NCI-H2107 treated with DMSO at 0.1 percent for 48 hours (cell line): ENCODE measurements around the gene RYR2.
"Not testable (repeated sequence)": the region's sequence is repeated elsewhere in the genome, so short reads cannot be mapped to it uniquely, and the experiment has no call there.

ENCODE experiments used
- DNase-seq: peaks from one replicate; lab custom pipeline; 2025; ENCODE audit not compliant: unreplicated experiment; lab: John Stamatoyannopoulos, UW

RYR2 gene

DNA sequence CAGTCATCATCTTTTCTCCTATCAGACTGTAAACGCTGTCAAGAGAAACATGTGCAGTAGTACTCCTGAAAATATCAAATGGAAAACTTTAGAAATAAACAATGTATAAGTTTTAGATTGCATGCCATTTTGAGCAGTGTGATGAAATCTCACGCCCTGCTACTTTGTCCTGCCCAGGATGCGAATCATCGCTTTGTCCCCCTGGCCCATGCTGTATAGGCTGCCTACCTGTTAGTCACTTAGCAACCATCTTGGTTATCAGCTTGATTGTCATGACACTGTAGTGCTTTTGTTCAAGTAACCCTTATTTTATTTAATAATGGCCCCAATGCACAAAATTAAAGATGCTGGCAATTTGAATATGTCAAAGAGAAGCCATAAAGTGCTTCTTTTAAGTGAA lies 485.8 kb downstream of the RYR2 start:
- no peak for DNase-seq

DNA sequence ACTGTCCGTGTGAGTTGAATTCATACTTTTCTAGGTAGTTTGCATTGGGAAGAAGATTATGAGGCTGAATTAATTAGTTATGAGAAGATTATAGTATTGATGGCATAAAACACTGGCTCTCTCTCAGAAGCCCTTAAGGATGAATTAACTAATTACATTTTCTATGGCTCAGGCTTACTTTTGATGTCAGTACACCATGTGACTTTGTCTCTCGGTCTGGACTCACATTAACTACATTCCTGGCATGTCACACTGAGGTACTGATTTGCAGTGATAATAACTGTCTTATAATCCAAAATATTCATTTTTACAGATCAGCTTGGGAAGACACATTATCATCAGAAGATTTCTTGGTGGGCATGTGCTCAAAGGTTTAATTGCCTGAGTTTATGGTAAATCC lies 486.6 kb downstream of the RYR2 start:
- DNase-seq, result no peak

DNA sequence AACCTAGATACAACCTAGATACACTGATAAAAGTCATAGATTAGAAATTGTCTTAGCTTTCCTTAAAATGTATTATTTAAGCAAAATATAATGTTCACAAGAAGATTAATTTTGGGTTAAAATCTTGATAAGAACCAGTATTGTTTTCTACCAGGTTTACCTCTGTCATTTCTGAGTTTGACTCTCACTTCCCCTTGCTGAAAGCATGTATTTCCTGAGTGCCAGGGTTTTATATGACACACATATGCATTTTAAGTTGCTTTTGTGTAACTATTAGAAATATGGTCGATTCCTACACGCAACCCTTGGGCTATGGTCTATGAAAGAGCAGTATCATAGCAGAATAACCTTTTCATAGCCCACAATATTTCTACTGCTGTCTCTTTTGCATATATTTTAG lies 497.1 kb downstream of the RYR2 start:
- no peak for DNase-seq

- DNase-seq, result no peak
Measured at GRCh38 chr1:237542525-237543418, 500.8 kb downstream of the RYR2 start.

DNA sequence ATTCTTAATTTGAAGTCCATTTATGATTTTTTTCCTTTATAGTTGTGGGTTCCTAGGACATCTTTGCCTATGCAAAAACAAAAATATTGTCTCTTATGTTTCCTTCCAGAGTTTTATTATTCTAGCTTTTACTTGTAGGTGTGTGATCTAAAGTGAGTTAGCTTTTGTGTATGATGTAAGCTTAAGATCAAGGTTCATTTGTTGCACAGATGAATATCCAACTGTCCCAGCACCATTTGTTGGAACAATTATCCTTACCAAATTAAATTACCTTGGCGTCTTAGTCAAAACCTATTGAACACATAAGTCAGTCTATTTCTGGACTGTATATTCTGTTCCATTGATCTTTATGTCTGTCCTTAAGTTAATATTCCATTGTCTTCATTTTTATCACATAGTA lies 511.1 kb downstream of the RYR2 start:
- DNase-seq, result no peak

- DNase-seq, result no peak
Measured at GRCh38 chr1:237556911-237557310, 514.9 kb downstream of the RYR2 start.

DNA sequence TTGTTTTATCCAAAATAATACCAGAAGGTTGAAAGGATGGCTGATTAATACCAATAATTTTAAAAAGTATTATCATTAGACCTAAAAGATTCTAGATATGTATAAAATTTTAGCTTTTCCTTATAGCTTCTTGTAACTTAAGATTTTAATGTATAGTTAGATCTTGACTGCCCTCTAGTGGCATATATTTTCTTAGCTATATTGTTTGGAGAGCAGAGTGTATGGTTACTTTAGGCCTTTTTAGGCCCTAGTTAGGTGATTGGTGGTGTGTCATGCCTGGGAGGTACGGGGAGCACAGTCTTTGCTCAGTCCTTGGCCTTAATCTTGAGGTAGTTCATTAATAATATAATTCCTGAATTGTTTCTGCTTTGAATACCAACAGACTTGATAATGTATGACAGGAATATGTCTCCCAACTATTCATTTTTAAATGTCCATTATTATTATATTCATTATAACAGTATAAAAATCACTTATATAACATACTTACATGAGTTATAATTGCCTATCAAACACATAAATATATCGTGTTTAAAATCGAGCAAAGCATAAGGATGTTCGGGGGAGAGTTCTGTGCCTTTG lies 520.3 kb downstream of the RYR2 start:
- DNase-seq, result peak; percentile 62

DNA sequence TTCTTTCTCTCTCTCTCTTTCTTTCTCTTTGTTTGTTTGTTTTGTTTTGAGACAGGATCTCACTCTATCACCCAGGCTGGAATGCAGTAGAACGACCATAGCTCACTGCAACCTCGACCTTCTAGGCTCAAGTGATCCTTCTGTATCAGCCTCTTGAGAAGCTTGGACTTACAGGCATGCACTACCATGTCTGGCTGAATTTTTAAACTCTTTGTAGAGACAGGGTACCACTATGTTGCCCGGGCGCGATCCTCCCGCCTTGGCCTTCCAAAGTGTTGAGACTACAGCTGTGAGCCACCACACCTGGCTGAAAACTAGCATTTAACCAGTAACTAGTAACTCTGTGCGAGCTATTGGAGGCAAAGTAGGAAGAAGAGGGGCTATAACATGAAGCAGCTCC lies 523.3 kb downstream of the RYR2 start:
- no peak for DNase-seq

DNA sequence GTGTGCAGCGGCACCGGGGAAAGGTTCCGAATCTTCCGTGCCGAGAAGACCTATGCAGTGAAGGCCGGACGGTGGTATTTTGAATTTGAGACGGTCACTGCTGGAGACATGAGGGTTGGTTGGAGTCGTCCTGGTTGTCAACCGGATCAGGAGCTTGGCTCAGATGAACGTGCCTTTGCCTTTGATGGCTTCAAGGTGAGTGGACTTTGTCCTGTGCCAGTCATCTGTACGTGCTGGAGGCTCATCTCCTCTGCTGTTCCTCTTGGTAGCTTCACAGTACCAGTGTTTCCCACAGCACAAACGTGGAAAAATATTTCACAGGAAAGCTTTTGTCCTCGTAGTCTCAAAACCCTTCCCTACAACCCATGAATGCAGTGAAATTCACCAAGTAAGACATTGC lies 524.6 kb downstream of the RYR2 start:
- no peak for DNase-seq

DNA sequence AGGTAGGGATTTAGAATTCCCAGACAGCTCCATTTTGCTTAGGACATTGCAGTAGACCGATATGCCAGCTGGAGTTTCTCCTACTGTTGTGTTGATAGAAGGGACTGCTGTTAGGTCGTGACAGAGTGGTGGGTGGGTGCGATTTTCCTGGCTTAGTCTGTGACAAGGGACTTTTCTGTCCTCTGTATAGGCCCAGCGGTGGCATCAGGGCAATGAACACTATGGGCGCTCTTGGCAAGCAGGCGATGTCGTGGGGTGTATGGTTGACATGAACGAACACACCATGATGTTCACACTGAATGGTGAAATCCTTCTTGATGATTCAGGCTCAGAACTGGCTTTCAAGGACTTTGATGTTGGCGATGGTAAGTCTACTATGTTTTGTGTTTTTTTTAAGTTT lies 527.0 kb downstream of the RYR2 start:
- DNase-seq, result no peak

- no peak for DNase-seq
Measured at GRCh38 chr1:237570530-237570929, 528.5 kb downstream of the RYR2 start.

GRCh38 chr1:237574536-237574935 lies 532.6 kb downstream of the RYR2 start:
- no peak for DNase-seq

GRCh38 chr1:237578540-237578939 lies 536.6 kb downstream of the RYR2 start:
- no peak for DNase-seq

DNA sequence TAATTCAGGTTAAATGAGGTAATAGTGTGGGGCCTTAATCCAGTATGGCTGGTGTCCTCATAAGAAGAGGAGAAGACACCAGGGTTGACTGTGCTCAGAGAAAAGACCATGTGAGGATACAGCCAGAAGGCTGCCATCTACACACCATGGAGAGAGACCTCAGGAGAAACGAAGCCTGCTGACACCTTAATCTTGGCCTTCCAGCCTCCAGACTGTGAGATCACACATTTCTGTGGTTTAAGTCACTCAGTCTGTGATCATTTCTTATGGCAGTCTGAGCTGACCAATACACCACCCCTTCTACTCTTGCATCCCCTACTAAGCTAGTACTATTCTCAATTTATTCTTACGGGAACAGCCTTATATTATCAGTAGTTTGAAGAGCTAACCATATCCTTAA lies 538.7 kb downstream of the RYR2 start:
- no peak for DNase-seq

DNA sequence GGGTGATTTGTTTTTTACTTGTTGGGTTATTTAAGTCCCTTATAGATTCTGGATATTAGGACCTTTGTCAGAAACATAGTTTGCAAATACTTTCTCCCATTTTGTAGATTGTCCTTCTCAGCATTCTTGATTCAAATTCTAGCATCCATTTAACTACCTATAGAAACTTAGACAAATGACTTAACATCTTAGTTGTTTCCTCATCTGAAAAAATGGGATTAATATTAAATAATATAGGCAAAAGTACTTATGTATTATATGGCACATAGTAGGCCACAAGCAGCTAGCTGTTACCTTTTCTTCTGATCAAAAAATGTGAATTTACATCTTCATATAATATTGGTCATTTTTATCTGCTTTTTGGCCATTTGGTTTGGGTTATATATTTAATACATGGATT lies 541.3 kb downstream of the RYR2 start:
- no peak for DNase-seq

GRCh38 chr1:237583756-237584155 lies 541.8 kb downstream of the RYR2 start:
- no peak for DNase-seq

GRCh38 chr1:237590386-237590785 lies 548.4 kb downstream of the RYR2 start:
- no peak for DNase-seq

DNA sequence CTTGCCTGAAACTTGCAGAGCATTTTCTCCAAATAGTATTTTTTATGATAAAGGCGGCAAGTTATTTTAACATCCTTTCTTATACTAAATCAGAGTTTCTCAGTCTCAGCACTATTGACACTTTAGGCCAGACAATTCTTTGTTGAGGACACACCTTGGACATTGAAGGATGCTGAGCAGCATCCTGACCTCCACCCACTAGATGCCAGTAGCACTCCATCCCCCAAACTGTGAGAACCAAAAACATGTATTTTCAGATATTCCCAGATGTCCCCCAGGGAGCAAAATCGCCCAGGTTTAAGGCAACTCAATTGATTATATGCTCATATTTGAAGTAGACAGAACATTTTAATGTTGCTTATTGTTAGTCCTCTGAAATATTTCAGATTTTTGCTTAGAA lies 549.4 kb downstream of the RYR2 start:
- DNase-seq, result no peak

GRCh38 chr1:237603036-237603568 lies 561.1 kb downstream of the RYR2 start:
- DNase-seq, result not testable (repeated sequence)

- DNase-seq, result no peak
Measured at GRCh38 chr1:237608433-237608832, 566.4 kb downstream of the RYR2 start.

- no peak for DNase-seq
Measured at GRCh38 chr1:237610157-237610556, 568.2 kb downstream of the RYR2 start.

GRCh38 chr1:237613984-237614383 lies 572.0 kb downstream of the RYR2 start:
- no peak for DNase-seq
